Measurements from ENCODE around the gene PTPRA.
A peak's percentile ranks its signal among the peaks of the same experiment; 100 is the strongest.
"Not testable (repeated sequence)": the region's sequence is repeated elsewhere in the genome, so short reads cannot be mapped to it uniquely, and the experiment has no call there.

The PTPRA gene

DNA sequence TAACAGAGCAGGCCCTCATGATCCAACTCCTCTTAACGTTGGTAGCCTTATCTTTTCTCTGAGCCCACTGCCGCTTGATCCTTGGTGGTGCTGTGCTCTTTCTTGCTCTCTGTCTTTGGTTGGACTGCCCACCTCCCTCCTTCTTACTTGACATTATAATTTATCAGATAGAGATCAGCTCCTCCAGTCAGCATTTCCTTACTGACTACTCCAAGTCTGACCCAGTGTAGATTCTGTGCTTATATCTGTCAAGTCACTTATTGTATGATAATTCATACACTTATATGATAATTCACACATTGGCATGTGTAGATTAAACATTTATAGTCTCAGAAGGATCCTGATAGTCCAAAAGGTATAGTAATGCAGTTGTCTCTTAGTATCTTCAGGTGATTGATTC is 18.1 kb downstream of the PTPRA start:
- DNase-seq = no peak

DNA sequence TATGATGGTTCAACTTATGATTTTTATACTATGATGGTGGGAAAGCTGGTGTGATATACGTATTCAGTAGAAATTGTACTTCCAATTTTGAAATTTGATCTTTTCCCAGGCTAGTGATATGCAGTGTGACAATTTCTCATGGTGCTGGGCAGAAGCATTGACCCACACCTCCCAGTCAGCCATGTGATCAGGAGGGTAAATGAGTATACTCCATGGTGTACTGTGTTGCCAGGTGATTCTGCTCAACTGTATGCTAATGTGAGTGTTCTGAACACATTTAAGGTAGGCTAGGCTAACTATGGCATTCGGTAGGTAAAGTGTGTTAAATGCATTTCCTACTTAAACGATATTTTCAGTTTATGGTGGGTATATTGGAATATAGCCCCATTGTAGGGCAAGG is 19.1 kb downstream of the PTPRA start:
- no peak for DNase-seq

- no peak for DNase-seq
These were observed 20.9 kb downstream of the PTPRA start for GRCh38 chr20:2894221-2894620.

GRCh38 chr20:2895154-2895553 is 21.9 kb downstream of the PTPRA start:
- not testable (repeated sequence) for DNase-seq

GRCh38 chr20:2899243-2899642 is 26.0 kb downstream of the PTPRA start:
- DNase-seq = no peak

- peak; percentile 91 to 93 for DNase-seq
These were observed 27.7 kb downstream of the PTPRA start for GRCh38 chr20:2900845-2901592.

DNA sequence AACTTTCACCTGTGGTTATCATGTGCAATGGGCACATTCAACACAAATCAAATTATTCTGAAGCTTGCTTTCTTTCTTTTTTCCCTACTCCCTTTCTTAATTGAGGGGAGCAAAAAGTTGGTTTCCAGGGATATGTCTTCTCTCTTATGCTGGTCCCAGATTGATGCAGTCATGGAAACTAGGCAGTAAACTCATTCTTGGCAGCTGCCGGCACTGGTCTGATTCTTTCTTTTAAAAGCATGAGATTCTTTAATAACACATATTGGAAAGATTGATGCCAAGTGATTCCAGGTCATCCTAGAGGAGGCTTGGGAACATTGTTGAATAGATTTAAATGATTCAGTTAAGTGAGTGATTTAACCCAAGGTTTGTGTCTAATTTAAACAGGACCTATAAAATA is 29.0 kb downstream of the PTPRA start:
- DNase-seq = no peak

DNA sequence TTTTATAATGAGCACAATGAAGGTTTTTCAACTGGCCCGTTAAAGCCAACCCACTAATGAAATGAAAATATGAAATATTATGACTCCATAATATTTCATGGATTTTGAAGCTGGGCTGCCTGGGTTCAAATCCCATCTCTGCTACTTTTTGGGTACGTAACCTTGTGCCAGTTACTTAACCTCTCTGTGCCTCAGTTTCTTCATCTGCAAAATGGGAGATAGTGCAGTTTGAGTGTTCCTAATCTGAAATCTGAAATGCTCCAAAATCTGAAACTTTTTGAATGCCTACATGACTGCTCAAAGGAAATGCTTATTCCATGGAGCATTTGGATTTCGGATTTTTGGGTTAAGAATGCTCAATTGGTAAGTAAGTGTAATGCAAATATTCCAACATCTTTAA is 29.5 kb downstream of the PTPRA start:
- DNase-seq = no peak

GRCh38 chr20:2903686-2904085 is 30.4 kb downstream of the PTPRA start:
- no peak for DNase-seq

DNA sequence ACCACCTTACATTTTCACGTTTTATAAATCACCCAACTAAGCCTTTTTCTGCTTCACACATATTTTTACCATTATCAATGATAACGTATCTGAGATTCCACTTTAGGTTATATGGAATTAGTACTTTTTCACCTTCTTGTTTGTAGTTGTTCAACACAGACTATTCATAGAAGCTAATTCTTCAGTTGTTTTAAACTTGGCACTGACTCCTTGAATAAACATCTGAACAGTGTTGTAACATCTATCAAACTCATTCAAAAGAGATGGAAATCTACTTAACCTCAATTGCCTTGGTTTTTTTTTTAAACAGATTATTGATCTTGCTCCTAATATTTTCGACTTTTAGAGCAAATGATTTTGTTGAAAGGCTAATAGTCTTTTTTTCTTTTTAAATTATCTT is 34.2 kb downstream of the PTPRA start:
- DNase-seq = no peak

DNA sequence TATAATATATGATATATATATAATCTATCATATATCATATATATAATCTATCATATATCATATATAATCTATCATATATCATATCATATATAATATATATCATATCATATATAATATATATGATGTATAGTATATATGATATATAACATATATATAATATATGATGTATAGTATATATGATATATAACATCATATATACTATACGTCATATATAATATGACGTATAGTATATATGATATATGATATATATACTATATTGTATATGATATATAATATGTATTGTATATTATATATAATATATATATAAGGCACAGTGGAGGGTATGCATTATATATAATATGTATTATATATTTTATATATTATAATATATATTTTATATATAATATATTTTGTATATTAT is 36.7 kb downstream of the PTPRA start:
- DNase-seq = no peak

DNA sequence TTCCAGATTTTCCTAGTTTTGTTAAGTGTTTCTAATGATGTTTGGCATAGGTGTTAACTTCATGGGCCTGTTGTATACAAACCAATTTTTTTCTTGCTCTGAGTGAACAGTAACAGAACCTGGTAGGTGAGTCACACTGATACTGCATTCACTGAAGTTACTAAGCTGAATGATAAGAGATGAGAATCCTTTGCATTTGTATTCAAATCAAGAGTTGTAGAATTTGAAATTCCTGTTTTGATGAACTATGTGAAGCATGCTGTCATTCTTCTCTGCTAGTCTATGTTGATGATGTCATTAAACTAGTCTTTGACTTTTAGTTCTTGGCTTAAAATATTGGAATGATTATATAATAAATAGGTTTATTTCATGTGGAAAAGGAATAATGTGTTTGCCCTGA is 37.9 kb downstream of the PTPRA start:
- DNase-seq = no peak

GRCh38 chr20:2914160-2914559 is 40.9 kb downstream of the PTPRA start:
- DNase-seq = peak; percentile 42 to 65

DNA sequence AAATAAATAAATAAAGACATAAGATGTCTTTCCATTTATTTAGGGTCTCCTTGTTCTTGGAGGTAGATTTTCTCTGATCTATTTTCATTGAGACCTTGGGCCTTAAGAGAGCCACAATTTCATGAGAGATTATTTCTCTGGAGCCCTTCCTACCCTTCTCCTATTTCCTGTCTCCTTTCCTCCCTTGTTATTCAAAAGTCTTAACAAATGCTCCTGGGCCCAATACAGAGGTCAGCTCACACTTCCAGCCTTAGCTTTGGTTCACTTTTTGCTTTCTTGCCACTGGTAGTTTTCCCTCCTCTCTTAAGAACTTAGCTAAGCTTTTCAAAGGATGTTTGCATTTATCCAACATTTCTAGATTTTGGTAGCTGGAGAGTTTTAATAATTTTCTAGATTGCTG is 44.0 kb downstream of the PTPRA start:
- no peak for DNase-seq

DNA sequence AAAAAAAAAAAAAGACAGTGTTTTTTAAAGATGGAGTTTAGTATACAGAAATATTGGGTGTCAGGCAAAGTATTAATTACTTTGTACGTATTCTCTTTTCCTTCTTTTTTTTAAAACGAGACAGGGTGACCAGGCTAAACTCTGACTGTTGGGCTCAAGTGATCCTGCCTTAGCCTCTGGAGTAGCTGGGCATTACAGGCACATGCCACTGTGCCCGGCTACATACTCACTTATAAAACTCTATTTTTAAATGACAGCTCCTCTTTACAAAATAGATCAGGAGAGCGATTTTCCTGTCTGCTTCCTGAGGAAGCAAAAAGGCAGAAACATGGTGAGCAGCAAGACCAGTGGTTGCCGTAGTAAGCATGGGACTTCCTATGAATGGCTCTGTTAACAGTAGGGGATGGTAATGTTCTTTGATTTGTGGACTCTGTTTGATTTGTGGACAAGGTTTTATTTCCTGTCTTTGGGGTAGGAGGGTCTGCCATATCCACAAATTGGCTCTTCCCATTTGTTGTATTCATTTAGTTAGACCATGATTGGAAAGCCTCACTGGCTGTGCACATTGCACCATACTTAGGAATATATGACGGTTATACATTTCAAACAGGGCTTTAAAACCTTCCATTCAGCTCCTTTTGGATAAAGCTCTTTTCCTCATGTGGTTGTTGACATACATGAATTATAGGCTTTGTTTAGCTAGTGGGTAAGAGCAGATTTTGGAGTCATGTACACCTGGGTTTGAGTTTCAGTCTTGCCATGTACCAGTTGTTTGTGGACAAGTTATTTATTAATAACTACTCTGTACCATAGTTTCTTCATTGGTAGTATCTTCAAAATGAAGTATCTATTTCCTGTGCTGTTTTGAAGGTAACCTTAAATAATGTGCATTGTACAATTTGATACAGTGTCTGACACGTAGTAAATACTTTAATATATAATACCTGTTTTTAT is 45.1 kb downstream of the PTPRA start:
- DNase-seq = peak; percentile 9 to 25

- DNase-seq = no peak
These were observed 46.4 kb downstream of the PTPRA start for GRCh38 chr20:2919518-2920245.

GRCh38 chr20:2920473-2920872 is 47.2 kb downstream of the PTPRA start:
- no peak for DNase-seq

DNA sequence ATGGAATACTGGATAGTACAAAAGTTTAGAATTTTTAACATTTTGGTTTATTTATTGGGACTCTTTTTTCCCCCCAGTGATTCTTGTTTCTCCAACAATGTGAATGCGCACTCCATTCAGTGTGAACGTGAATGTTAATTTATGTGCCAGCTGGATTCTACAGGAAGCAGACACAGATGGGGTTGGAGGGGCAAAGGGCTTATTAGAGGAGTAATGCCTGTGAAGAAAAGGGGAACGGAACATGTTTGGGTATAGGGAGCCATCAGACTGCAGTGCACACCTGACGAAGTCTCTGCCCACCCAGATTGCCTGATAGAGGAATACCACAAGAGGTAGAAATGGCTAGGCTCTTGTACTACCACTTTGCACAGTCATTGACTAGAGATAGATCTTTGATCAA is 48.2 kb downstream of the PTPRA start:
- no peak for DNase-seq

DNA sequence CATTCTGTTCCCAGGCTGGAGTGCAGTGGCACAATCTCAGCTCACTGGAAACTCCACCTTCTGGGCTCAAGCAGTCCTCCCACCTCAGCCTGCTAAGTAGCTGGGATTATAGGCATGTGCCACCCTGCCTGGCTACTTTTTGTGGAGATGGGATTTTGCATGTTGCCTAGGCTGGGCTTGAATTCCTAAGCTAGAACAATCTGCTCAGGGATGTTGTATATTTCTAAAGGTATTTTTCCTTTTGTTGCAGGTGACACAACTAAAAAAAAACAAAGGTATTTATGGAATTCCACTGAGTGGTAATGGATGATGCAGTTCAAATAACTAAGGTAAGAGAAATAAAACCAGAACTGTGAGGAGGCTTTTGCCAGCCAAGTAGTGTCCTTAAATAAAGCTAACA is 49.7 kb downstream of the PTPRA start:
- no peak for DNase-seq

DNA sequence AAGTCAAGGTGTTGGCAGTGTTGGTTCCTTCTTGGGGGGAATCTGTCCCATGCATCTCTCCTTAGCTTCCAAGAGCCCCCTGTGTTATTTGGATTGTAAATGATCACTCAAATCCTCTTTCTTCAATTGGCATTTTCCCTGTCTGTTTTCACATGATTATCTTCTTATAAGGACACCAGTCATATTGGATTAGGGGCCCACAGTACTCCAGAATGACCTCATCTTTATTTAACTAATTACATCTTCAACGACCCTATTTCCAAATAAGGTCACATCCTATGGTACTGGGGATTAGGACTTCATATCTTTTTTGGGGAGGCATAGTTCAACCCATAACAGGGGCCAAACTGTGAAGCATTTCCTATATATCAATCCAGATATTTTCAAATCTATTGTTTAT is 57.3 kb downstream of the PTPRA start:
- no peak for DNase-seq

- no peak for DNase-seq
These were observed 59.2 kb downstream of the PTPRA start for GRCh38 chr20:2932498-2932897.

DNA sequence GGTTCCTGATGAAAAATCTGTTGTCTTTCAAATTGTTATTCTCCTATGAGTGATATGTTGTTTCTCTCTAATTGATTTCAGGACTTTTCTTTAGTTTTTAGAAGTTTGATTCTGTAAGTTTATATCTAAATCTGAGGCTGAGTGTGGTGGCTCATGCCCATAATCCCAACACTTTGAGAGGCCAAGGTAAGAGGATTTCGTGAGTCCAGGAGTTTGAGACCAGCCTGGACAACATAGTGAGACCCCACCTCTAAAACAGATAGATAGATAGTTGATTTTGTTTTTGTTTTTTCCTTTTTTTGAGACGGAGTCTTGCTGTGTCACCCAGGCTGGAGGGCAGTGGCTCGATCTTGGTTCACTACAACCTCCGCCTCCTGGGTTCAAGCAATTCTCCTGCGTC is 64.6 kb downstream of the PTPRA start:
- DNase-seq = no peak

DNA sequence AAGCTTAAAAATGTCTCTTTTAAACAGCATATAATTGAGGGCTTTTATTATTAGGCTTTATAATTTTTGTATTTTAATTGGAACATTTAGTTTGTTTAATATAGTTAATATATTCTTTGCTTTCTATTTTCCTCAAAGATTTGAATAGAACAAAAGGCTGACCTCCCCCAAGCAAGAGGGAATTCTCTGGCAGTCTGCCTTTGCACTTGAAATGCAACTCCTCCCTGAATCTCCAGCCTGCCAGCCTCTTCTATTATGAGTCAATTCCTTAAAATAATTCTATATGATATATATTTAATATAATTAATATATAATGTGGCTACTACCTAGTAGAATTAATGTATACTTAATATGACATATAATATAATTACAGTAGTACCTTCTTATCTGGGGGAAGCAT is 69.2 kb downstream of the PTPRA start:
- DNase-seq = no peak
